HG03342 (cell line): ENCODE measurements around the gene PPP1R15A.
A peak's percentile ranks its signal among the peaks of the same experiment; 100 is the strongest.
"Not testable (repeated sequence)": the region's sequence is repeated elsewhere in the genome, so short reads cannot be mapped to it uniquely, and the experiment has no call there.

ENCODE experiments used
- ATAC-seq: cut with Tn5 transposase; IDR thresholded peaks from one replicate; pipeline ENCODE4 v1.9.1; 2021; ENCODE audit warnings: mild to moderate bottlenecking, moderate library complexity; ENCODE audit not compliant: unreplicated experiment

Gene PPP1R15A

DNA sequence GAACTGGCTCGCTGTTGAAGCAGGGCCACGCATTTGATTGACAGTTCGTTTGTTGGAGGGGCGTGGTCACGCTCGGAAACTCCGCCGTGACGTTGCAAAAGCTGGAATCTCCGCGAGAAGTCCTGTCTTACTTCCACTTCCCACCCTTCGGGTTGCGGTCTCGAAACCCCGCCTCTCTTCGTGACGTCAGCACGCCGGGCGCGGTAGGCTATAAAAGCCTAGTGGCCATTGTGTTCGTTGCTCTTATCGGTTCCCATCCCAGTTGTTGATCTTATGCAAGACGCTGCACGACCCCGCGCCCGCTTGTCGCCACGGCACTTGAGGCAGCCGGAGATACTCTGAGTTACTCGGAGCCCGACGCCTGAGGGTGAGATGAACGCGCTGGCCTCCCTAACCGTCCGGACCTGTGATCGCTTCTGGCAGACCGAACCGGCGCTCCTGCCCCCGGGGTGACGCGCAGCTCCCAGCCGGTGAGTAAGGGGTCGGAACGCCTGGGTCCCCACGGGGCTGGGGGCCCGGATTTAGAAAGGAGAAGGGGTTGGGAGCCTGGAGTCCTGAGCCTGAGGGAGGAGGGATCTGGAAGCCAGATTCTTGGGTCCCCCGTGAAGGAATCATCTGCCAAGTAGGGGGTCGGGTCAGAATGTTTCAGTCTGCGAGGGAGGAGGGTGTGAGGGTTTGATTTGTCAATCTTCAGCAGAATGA lies at the start of gene PPP1R15A:
TSS of gene PPP1R15A (plus strand) at position 240 of the 702 bp plus-strand sequence. CDS start 813 bp downstream, outside the sequence.
- peak; percentile 43 for ATAC-seq

DNA sequence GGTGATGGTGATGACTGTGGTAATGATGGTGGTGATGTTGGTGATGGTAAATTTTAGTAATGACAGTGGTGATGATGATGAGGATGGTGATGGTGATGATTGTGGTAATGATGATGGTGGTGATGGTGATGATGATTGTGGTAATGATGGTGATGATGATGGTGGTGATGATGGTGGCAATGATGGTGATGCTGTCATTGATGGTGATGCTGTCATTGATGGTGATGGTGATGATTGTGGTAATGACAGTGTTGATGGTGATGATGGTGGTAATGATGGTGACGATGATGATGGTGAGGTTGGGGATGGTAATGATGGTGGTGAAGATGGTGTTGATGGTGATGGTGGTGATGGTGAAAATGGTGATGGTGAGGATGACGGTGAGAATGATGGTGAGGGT lies 49.7 kb upstream of the PPP1R15A start:
- ATAC-seq = no peak

DNA sequence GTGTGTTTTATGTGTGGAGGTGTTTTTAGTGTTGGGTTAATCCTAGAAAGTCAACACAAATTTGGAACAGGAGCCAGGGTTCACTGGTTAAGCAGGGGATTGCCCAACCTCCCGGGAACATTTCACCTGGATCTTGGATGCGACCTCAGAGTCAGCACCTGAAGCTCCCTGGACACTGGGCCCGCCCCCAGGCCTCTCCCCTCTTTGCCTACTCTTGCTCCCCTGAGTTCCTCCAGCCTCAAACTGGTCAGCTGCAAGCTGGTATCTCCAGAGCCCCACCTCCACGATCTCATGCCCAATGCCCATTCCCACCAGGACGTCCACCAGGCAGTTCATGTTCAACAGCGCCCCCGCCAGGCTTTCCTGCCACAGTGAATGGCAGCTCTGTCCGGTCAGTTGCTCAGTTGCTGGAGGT lies 45.6 kb upstream of the PPP1R15A start:
- no peak for ATAC-seq

DNA sequence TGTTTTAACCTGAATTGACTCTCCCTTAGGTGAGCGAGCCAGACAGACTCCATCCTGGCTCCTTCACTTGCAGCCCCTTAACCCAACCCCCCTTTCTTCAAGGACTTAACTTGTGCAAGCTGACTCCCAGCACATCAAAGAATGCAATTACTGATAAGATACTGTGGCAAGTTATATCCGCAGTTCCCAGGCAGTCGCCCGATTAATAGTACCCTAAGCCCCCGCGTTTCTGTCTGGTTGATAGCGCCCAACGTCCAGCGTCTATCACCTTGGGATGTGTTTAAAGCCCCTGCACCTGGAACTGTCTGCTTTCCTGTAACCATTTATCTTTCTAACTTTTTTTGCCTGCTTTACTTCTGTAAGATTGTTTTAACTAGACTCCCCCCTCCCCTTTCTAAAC lies 42.1 kb upstream of the PPP1R15A start:
- ATAC-seq = no peak

GRCh38 chr19:48830965-48831364 lies 41.3 kb upstream of the PPP1R15A start:
- ATAC-seq = no peak

- ATAC-seq = no peak
Measured at GRCh38 chr19:48833049-48833448, 39.2 kb upstream of the PPP1R15A start.

DNA sequence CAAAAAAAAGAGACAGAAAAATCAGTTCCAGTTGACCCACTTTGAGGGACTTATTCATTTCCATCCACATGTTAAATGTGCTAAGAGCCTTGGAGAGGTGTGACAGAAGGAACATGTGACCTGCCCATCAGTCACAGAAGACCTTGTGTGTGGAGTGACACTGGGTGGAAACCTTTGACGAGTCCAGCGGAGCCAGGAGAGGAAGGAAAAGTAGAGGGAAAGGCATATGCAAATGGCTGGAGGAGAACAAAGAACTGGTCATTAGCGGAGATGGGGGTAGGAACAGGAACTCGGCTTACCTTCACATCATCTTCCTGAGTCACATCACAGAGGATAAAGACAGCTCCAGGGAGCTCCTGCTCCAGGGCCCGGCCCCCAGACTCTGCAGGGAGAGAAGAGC lies 38.2 kb upstream of the PPP1R15A start:
- no peak for ATAC-seq

- peak; percentile 71 for ATAC-seq
Measured at GRCh38 chr19:48835734-48836088, 36.5 kb upstream of the PPP1R15A start.

GRCh38 chr19:48836089-48837017 lies 35.9 kb upstream of the PPP1R15A start, which contains the start of gene HSD17B14:
HSD17B14 (minus strand) TSS chr19:48836491; CDS start chr19:48836411, 80 bp downstream.
- ATAC-seq = peak; percentile 8

- ATAC-seq = no peak
Measured at GRCh38 chr19:48837051-48837524, 35.1 kb upstream of the PPP1R15A start.

- ATAC-seq = no peak
Measured at GRCh38 chr19:48837687-48838086, 34.5 kb upstream of the PPP1R15A start.

DNA sequence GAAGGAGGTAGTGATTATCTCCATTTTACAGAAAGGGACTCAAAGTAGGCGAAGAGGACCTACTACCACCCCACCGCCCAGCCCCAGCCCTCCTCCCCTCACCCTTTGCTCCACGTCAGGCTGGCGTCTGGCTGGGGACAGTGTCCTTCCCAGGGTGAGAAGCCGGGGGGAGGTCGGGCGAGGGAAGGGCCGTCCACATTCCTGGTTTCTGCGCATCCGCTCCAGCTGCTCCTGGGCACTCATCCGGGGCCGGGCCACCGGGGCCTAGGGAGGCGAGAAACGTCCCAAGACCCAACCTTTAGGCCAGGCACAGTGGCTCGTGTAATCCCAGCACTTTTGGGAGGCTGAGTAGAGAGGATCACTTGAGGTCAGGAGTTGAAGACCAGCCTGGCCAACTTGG lies 31.2 kb upstream of the PPP1R15A start:
- ATAC-seq = no peak

DNA sequence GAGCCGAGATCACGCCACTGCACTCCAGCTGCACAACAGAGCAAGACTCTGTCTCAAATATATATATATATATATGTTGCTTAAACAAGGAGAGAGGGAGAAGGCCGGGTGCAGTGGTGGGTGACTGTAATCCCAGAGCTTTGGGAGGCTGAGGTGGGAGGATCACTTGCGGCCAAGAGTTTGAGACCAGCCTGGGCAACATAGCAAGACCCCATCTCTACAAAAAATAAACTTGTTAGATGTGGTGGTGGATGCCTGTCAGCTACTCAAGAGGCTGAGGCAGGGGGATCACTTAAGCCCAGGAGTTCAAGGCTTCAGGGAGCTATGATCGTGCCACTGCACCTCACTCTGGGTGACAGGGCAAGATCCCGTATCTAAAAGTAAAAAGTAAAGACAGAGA lies 30.6 kb upstream of the PPP1R15A start:
- no peak for ATAC-seq

DNA sequence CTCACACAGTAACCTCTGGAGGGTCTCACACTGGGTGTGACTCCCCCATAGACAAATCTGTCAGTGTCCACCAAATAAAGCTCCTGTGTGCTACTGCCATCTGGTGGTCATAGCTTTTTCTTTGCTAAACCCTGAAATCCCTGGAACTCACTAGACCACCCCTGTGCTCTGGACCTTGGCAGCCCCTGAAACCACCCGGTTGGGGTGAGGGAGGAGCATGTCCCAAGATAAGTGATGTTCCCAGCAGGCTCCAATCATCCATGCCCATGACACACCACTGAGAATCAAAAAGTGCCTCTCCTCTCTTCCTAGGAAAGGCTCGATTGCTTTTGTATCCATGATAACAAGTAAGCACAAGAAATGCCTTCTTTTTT lies 29.4 kb upstream of the PPP1R15A start:
- ATAC-seq = no peak

- no peak for ATAC-seq
Measured at GRCh38 chr19:48844472-48844871, 27.7 kb upstream of the PPP1R15A start.

GRCh38 chr19:48845384-48845783 lies 26.8 kb upstream of the PPP1R15A start:
- no peak for ATAC-seq

DNA sequence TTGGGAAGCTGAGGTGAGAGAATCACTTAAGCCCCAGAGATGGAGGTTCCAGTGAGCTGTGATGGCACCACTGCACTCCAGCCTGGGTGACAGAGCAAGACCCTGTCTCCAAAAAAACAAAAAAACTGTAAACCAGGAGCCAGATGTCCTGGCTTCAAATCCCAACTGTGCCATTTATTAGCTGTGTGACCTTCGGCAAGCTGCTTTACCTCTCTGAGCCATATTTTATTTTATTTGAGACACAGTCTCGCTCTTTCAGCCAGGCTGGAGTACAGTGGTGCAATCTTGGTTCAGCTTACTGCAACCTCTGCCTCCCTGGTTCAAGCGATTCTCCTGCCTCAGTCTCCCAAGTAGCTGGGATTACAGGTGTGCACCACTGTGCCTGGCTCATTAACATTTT lies 25.6 kb upstream of the PPP1R15A start:
- ATAC-seq = not testable (repeated sequence)

GRCh38 chr19:48852292-48852691 lies 19.9 kb upstream of the PPP1R15A start:
- ATAC-seq = no peak

GRCh38 chr19:48853483-48853882 lies 18.7 kb upstream of the PPP1R15A start:
- no peak for ATAC-seq

DNA sequence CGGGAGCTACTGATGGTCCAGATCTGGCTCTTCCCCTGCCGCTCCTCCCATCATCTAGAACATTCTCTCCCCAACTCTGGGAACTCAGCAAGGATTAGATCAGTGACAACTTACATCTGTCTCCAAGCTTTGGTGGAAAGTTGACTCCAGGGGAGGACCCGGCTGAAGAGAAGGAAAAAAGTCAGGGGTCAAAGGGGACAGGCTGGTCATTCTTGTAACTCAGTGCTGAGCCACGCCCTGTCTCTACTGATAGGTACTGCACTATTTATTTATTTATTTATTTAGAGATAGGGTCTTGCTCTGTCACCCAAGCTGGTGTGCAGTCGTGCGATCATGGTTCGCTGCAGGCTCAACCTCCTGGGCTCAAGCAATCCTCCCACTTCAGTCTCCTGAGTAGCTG lies 18.1 kb upstream of the PPP1R15A start:
- no peak for ATAC-seq

GRCh38 chr19:48856921-48857320 lies 15.3 kb upstream of the PPP1R15A start:
- ATAC-seq = no peak
